ENCODE results near the gene TULP4.

TULP4 gene

DNA sequence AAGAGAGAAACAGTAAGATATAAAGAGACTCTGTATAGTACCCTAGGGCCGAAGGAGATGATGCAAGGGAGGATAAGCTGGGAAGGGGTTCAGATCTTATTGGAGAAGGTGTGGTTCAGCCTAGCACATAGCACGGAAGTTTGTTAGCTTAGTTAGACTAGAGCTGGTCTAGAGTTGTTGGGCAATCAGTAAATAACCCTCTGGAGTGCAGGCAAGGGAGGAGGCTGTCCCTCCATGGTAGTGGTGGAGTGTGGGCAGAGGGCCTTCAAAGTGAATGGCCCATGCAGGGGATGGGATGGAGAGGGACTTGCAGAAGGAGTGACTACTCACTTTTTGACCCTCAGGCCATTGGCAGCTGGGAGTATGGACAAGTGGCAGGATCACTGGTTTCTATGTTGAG is 20.0 kb downstream of the TULP4 start (continued):
- TF ChIP-seq SNAI2 (CRISPR knock-in tag; IDR thresholded peaks at IDR 0.05) = no peak
- TF ChIP-seq ZNF565 (CRISPR knock-in tag; conservative IDR thresholded peaks at IDR 0.05; ENCODE audit: low read depth) = no peak
- TF ChIP-seq ARNTL (CRISPR knock-in tag; IDR thresholded peaks at IDR 0.05; ENCODE audit: borderline replicate concordance, low read depth) = no peak
- TF ChIP-seq TOX (CRISPR knock-in tag; IDR thresholded peaks at IDR 0.05; ENCODE audit: borderline replicate concordance) = no peak

DNA sequence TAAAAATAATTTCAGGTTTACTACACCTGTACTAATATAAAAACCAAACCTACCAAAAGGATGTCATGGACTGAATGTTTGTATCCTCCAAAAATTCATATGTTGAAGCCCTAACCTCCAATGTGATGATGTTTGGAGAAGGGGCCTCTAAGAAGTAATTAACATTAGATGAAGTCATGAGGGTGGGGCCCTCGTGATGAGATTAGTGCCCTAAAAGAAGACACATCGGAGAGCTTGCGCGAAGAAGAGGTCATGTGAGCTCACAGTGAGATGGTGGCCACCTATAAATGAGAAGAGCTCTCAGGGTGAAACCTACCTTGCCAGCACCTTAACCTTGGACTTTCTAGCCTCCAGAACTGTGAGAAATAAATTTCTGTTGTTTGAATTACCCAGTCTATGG is 20.8 kb downstream of the TULP4 start:
- TF ChIP-seq CSDC2 (CRISPR knock-in tag; IDR thresholded peaks at IDR 0.05) = no peak
- no peak for TF ChIP-seq OSR1 (CRISPR knock-in tag; IDR thresholded peaks at IDR 0.05)
- no peak for TF ChIP-seq SNAI2 (CRISPR knock-in tag; IDR thresholded peaks at IDR 0.05)
- ATAC-seq = no peak

DNA sequence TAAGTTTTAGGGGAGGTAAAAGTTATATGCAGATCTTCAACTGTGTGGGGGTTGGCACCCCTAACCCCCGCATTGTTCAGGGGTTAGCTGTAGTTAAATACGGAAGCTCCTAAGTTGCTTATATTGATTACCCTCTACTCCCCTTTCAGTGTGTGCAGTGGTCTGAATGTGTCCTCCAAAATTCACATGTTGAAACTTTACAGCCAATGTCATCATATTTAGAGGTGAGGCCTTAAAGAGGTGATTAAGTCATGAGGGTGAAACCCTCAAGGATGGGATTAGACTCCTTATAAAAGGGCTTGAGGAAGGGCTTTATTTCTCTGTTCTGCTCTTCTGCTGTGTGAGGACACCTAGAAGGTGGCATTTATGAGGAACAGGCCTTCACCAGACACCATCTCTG is 22.3 kb downstream of the TULP4 start:
- ATAC-seq = no peak
- TF ChIP-seq ZC3H10 (CRISPR knock-in tag; IDR thresholded peaks at IDR 0.05) (no peak), ZNF565 (CRISPR knock-in tag; conservative IDR thresholded peaks at IDR 0.05; ENCODE audit: low read depth) (no peak), BACH2 (CRISPR knock-in tag; IDR thresholded peaks at IDR 0.05; ENCODE audit: borderline replicate concordance) (no peak), RARB (CRISPR knock-in tag; IDR thresholded peaks at IDR 0.05) (no peak), TOX (CRISPR knock-in tag; IDR thresholded peaks at IDR 0.05; ENCODE audit: borderline replicate concordance) (no peak), CSDC2 (CRISPR knock-in tag; IDR thresholded peaks at IDR 0.05) (no peak), ESRRG (CRISPR knock-in tag; IDR thresholded peaks at IDR 0.05) (no peak), ZNF70 (CRISPR knock-in tag; IDR thresholded peaks at IDR 0.05) (no peak), ZFP3 (CRISPR knock-in tag; IDR thresholded peaks at IDR 0.05) (no peak), TCF4 (CRISPR knock-in tag; IDR thresholded peaks at IDR 0.05; ENCODE audit: borderline replicate concordance) (no peak), GLIS3 (CRISPR knock-in tag; IDR thresholded peaks at IDR 0.05) (no peak)
- TF ChIP-seq, protein P1, sequence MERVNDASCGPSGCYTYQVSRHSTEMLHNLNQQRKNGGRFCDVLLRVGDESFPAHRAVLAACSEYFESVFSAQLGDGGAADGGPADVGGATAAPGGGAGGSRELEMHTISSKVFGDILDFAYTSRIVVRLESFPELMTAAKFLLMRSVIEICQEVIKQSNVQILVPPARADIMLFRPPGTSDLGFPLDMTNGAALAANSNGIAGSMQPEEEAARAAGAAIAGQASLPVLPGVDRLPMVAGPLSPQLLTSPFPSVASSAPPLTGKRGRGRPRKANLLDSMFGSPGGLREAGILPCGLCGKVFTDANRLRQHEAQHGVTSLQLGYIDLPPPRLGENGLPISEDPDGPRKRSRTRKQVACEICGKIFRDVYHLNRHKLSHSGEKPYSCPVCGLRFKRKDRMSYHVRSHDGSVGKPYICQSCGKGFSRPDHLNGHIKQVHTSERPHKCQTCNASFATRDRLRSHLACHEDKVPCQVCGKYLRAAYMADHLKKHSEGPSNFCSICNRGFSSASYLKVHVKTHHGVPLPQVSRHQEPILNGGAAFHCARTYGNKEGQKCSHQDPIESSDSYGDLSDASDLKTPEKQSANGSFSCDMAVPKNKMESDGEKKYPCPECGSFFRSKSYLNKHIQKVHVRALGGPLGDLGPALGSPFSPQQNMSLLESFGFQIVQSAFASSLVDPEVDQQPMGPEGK (CRISPR knock-in tag; IDR thresholded peaks at IDR 0.05; ENCODE audit: borderline replicate concordance) = no peak
- TF ChIP-seq, protein P2, sequence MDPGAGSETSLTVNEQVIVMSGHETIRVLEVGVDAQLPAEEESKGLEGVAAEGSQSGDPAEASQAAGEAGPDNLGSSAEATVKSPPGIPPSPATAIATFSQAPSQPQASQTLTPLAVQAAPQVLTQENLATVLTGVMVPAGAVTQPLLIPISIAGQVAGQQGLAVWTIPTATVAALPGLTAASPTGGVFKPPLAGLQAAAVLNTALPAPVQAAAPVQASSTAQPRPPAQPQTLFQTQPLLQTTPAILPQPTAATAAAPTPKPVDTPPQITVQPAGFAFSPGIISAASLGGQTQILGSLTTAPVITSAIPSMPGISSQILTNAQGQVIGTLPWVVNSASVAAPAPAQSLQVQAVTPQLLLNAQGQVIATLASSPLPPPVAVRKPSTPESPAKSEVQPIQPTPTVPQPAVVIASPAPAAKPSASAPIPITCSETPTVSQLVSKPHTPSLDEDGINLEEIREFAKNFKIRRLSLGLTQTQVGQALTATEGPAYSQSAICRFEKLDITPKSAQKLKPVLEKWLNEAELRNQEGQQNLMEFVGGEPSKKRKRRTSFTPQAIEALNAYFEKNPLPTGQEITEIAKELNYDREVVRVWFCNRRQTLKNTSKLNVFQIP (CRISPR knock-in tag; IDR thresholded peaks at IDR 0.05; ENCODE audit: borderline replicate concordance, low read depth) = no peak
- TF ChIP-seq, protein P3, sequence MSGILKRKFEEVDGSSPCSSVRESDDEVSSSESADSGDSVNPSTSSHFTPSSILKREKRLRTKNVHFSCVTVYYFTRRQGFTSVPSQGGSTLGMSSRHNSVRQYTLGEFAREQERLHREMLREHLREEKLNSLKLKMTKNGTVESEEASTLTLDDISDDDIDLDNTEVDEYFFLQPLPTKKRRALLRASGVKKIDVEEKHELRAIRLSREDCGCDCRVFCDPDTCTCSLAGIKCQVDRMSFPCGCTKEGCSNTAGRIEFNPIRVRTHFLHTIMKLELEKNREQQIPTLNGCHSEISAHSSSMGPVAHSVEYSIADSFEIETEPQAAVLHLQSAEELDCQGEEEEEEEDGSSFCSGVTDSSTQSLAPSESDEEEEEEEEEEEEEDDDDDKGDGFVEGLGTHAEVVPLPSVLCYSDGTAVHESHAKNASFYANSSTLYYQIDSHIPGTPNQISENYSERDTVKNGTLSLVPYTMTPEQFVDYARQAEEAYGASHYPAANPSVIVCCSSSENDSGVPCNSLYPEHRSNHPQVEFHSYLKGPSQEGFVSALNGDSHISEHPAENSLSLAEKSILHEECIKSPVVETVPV (CRISPR knock-in tag; IDR thresholded peaks at IDR 0.05) = no peak
- TF ChIP-seq, protein P4, sequence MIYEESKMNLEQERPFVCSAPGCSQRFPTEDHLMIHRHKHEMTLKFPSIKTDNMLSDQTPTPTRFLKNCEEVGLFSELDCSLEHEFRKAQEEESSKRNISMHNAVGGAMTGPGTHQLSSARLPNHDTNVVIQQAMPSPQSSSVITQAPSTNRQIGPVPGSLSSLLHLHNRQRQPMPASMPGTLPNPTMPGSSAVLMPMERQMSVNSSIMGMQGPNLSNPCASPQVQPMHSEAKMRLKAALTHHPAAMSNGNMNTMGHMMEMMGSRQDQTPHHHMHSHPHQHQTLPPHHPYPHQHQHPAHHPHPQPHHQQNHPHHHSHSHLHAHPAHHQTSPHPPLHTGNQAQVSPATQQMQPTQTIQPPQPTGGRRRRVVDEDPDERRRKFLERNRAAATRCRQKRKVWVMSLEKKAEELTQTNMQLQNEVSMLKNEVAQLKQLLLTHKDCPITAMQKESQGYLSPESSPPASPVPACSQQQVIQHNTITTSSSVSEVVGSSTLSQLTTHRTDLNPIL (CRISPR knock-in tag; IDR thresholded peaks at IDR 0.05; ENCODE audit: low read depth) = no peak

DNA sequence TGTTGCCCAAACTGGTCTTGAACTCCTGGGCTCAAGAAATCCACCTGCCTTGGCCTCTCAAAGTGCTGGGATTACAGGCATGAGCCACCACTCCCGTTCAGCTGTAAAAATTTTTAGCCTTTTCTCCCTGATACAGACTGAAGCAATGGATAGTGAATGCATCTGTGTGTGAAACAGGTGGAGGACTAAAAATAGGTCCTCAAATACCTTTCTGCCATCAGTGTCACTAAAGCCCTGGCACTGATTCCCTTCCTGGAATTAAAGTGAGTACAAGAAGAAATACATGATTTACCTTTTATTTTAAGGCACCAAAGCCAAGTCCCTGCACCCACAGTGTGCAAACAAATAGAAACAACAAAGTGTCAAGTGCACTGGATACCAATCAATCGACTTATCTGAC is 25.1 kb downstream of the TULP4 start:
- ATAC-seq = no peak
- no peak for TF ChIP-seq BACH2 (CRISPR knock-in tag; IDR thresholded peaks at IDR 0.05; ENCODE audit: borderline replicate concordance)
- TF ChIP-seq, protein P4 (CRISPR knock-in tag; IDR thresholded peaks at IDR 0.05; ENCODE audit: low read depth) = no peak
- TF ChIP-seq ZNF565 (CRISPR knock-in tag; conservative IDR thresholded peaks at IDR 0.05; ENCODE audit: low read depth) = no peak
- no peak for TF ChIP-seq TOX (CRISPR knock-in tag; IDR thresholded peaks at IDR 0.05; ENCODE audit: borderline replicate concordance)
- TF ChIP-seq ESRRG (CRISPR knock-in tag; IDR thresholded peaks at IDR 0.05) = no peak
- TF ChIP-seq PPARA (CRISPR knock-in tag; IDR thresholded peaks at IDR 0.05; ENCODE audit: borderline replicate concordance) = no peak
- TF ChIP-seq, protein P5, sequence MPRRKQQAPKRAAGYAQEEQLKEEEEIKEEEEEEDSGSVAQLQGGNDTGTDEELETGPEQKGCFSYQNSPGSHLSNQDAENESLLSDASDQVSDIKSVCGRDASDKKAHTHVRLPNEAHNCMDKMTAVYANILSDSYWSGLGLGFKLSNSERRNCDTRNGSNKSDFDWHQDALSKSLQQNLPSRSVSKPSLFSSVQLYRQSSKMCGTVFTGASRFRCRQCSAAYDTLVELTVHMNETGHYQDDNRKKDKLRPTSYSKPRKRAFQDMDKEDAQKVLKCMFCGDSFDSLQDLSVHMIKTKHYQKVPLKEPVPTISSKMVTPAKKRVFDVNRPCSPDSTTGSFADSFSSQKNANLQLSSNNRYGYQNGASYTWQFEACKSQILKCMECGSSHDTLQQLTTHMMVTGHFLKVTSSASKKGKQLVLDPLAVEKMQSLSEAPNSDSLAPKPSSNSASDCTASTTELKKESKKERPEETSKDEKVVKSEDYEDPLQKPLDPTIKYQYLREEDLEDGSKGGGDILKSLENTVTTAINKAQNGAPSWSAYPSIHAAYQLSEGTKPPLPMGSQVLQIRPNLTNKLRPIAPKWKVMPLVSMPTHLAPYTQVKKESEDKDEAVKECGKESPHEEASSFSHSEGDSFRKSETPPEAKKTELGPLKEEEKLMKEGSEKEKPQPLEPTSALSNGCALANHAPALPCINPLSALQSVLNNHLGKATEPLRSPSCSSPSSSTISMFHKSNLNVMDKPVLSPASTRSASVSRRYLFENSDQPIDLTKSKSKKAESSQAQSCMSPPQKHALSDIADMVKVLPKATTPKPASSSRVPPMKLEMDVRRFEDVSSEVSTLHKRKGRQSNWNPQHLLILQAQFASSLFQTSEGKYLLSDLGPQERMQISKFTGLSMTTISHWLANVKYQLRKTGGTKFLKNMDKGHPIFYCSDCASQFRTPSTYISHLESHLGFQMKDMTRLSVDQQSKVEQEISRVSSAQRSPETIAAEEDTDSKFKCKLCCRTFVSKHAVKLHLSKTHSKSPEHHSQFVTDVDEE (CRISPR knock-in tag; IDR thresholded peaks at IDR 0.05) = no peak
- TF ChIP-seq, protein P1 (CRISPR knock-in tag; IDR thresholded peaks at IDR 0.05; ENCODE audit: borderline replicate concordance) = no peak
- no peak for TF ChIP-seq ZNF70 (CRISPR knock-in tag; IDR thresholded peaks at IDR 0.05)
- no peak for TF ChIP-seq ZFP3 (CRISPR knock-in tag; IDR thresholded peaks at IDR 0.05)

Measured in SK-N-SH treated with all-trans-retinoic acid at 6 μM for 48 hours (cell line).